HCT116 (cell line): ENCODE data around the gene EVC. TPM values are rescaled to one million over a fixed set of nuclear protein-coding genes. Genes with fewer than 3 reads are reported as not detected.

Experiments used
- ATAC-seq: fragments of 200-7000 bp; cut with Tn5 transposase; 2 replicates; pipeline ENCODE4 v1.9.1; 2020; ENCODE audit warnings: mild to moderate bottlenecking, moderate library complexity
- BruUV-seq: library from RNA; stranded (reverse); fragments of 400-500 nt; replicated peaks from 2 replicates; lab custom pipeline; 2021; lab: Mats Ljungman, UMichigan
- CTCF ChIA-PET: fragments of 300-600 bp; sonication (Branson Sonifier 250); formaldehyde crosslinking; loops from one replicate; lab custom pipeline; 2021; ENCODE audit warnings: antibody characterized with exemption; lab: Charles Lee
- POLR2A ChIA-PET: fragments of 300-600, 350-600 bp; sonication (Branson Sonifier 250); formaldehyde crosslinking; loops from one replicate; lab custom pipeline; 2021; ENCODE audit warnings: antibody characterized with exemption; lab: Charles Lee
- RAD21 ChIA-PET, 2 experiments: fragments of 300-600 bp; sonication (Branson Sonifier 250); formaldehyde crosslinking; loops; one replicate each; lab custom pipeline; 2023; ENCODE audit warnings: low total read pairs in 2 of 2; ENCODE audit not compliant: uncharacterized antibody in 2 of 2, unreplicated experiment in 2 of 2, low non-redundant PET in 1 of 2; lab: Charles Lee
- DNase-seq: peaks from one replicate; pipeline ENCODE4 v3.0.0-alpha.2; 2010; ENCODE audit warnings: low read depth, low spot score
- H2AFZ ChIP-seq: fragments of 200-600 bp; shearing (Covaris generic), sonication (generic); 2 replicates; pipeline ENCODE4 v1.6.1; 2017; ENCODE audit warnings: low read depth, mixed run types, mixed read lengths, antibody characterized with exemption, low read length; ENCODE audit not compliant: poor library complexity, severe bottlenecking
- H3K27ac ChIP-seq: 2 replicates; pipeline ENCODE4 v1.5.1; 2012; ENCODE audit warnings: low read depth, low read length
- H3K27me3 ChIP-seq: fragments of 200-600 bp; sonication (generic); 2 replicates; pipeline ENCODE4 v1.6.1; 2016; ENCODE audit warnings: mixed run types, low read length, mixed read lengths; ENCODE audit not compliant: insufficient read depth
- H3K36me3 ChIP-seq, 2 experiments: fragments of 200-500 bp in 1 of 2; fragments of 200-600 bp in 1 of 2; sonication (Bioruptor generic) in 1 of 2; sonication (generic) in 1 of 2; 2 replicates each; pipeline versions ENCODE4 v1.5.1 to v1.6.1; 2014 to 2016; ENCODE audit warnings: low read length in 2 of 2, inconsistent platforms in 1 of 2, mixed read lengths in 1 of 2, mixed run types in 1 of 2; ENCODE audit not compliant: insufficient read depth in 2 of 2, control insufficient read depth in 1 of 2
- H3K4me1 ChIP-seq, 2 experiments: fragments of 200-600 bp in 1 of 2; sonication (generic) in 1 of 2; 2 replicates each; pipeline versions ENCODE4 v1.5.1 to v1.6.1; 2012 to 2017; ENCODE audit warnings: low read length in 2 of 2, inconsistent platforms in 1 of 2, mild to moderate bottlenecking in 1 of 2, mixed read lengths in 1 of 2, mixed run types in 1 of 2, moderate library complexity in 1 of 2; ENCODE audit not compliant: insufficient read depth in 2 of 2, control insufficient read depth in 1 of 2
- H3K4me2 ChIP-seq: fragments of 200-600 bp; sonication (generic); 2 replicates; pipeline ENCODE4 v1.6.1; 2017; ENCODE audit warnings: mixed run types, low read length, mixed read lengths
- H3K4me3 ChIP-seq, 2 experiments: fragments of 200-600 bp in 1 of 2; sonication (generic) in 1 of 2; replicated peaks in 1 of 2; 2 replicates each; pipeline ENCODE4 v1.5.1; 2011 to 2016; ENCODE audit warnings: low read length in 2 of 2, control low read depth in 1 of 2, low read depth in 1 of 2, mild to moderate bottlenecking in 1 of 2, mixed read lengths in 1 of 2, mixed run types in 1 of 2
- H3K79me2 ChIP-seq: fragments of 200-600 bp; sonication (generic); 2 replicates; pipeline ENCODE4 v1.6.1; 2017; ENCODE audit warnings: mild to moderate bottlenecking, mixed run types, low read length, moderate library complexity, mixed read lengths; ENCODE audit not compliant: insufficient read depth
- H3K9ac ChIP-seq: fragments of 200-600 bp; sonication (generic); 2 replicates; pipeline ENCODE4 v1.6.1; 2016; ENCODE audit warnings: low read length, mixed read lengths
- H3K9me2 ChIP-seq: fragments of 200-600 bp; sonication (generic), shearing (Covaris generic); 2 replicates; pipeline ENCODE4 v1.6.1; 2017; ENCODE audit warnings: mixed run types, mild to moderate bottlenecking, moderate library complexity; ENCODE audit not compliant: insufficient read depth
- H3K9me3 ChIP-seq, 2 experiments: fragments of 200-500 bp in 1 of 2; fragments of 200-600 bp in 1 of 2; sonication (Bioruptor generic) in 1 of 2; sonication (generic) in 1 of 2; 2 replicates each; pipeline ENCODE4 v1.6.1; 2014 to 2017; ENCODE audit warnings: low read length in 2 of 2, mixed read lengths in 2 of 2, inconsistent platforms in 1 of 2, low read depth in 1 of 2, mild to moderate bottlenecking in 1 of 2, mixed run types in 1 of 2, moderate library complexity in 1 of 2; ENCODE audit not compliant: control insufficient read depth in 1 of 2, insufficient read depth in 1 of 2
- H4K20me1 ChIP-seq: fragments of 200-600 bp; sonication (generic), shearing (Covaris generic); 2 replicates; pipeline ENCODE4 v1.6.1; 2017; ENCODE audit warnings: mixed run types, mild to moderate bottlenecking, moderate library complexity; ENCODE audit not compliant: insufficient read depth
- ATF3 ChIP-seq: IDR thresholded peaks from 2 replicates; pipeline ENCODE4 v1.6.1; 2012
- CBX3 ChIP-seq: IDR thresholded peaks from 2 replicates; pipeline ENCODE4 v1.6.1; 2012; ENCODE audit warnings: low read depth
- EGR1 ChIP-seq: IDR thresholded peaks from 2 replicates; pipeline ENCODE4 v1.6.1; 2012; ENCODE audit warnings: low read depth
- ELF1 ChIP-seq: IDR thresholded peaks from 2 replicates; pipeline ENCODE4 v1.6.1; 2012; ENCODE audit warnings: low read depth, borderline replicate concordance
- EZH2 ChIP-seq: fragments of 200-600 bp; sonication (generic); IDR thresholded peaks from 2 replicates; pipeline ENCODE4 v1.6.1; 2017; ENCODE audit warnings: antibody characterized with exemption, mixed run types
- EZH2phosphoT487 ChIP-seq: fragments of 200-600 bp; IDR thresholded peaks from 2 replicates; pipeline ENCODE4 v1.6.1; 2018; ENCODE audit warnings: antibody characterized with exemption, borderline replicate concordance
- FOSL1 ChIP-seq: IDR thresholded peaks from 2 replicates; pipeline ENCODE4 v1.6.1; 2012; ENCODE audit warnings: low read depth
- JUND ChIP-seq: IDR thresholded peaks from 2 replicates; pipeline ENCODE4 v1.6.1; 2012
- MAX ChIP-seq: IDR thresholded peaks from 2 replicates; pipeline ENCODE4 v1.6.1; 2012
- POLR2A ChIP-seq: IDR thresholded peaks from 2 replicates; pipeline ENCODE4 v1.7.0; 2011; ENCODE audit warnings: borderline replicate concordance; ENCODE audit not compliant: insufficient read depth, insufficient read length; ENCODE audit errors: extremely low read depth
- POLR2AphosphoS5 ChIP-seq: IDR thresholded peaks from 2 replicates; pipeline ENCODE4 v1.6.1; 2011; ENCODE audit warnings: mild to moderate bottlenecking, low read depth, low read length, moderate library complexity
- RAD21 ChIP-seq: IDR thresholded peaks from 2 replicates; pipeline ENCODE4 v1.6.1; 2012; ENCODE audit warnings: low read depth, mild to moderate bottlenecking
- SIN3A ChIP-seq: IDR thresholded peaks from 2 replicates; pipeline ENCODE4 v1.6.1; 2012; ENCODE audit warnings: low read depth
- TCF7L2 ChIP-seq: IDR thresholded peaks from 2 replicates; pipeline ENCODE4 v1.7.0; 2011; ENCODE audit warnings: borderline replicate concordance, inconsistent platforms; ENCODE audit not compliant: insufficient read depth, insufficient read length; ENCODE audit errors: extremely low read depth
- YY1 ChIP-seq: IDR thresholded peaks from 2 replicates; pipeline ENCODE4 v1.6.1; 2011; ENCODE audit warnings: low read length, low read depth, moderate library complexity, mild to moderate bottlenecking; ENCODE audit not compliant: insufficient replicate concordance; ENCODE audit errors: extremely low read depth
- ZFX ChIP-seq: fragments of 450-650 bp; IDR thresholded peaks from 2 replicates; pipeline ENCODE4 v1.6.1; 2017
- intact Hi-C: fragments of 100-400 bp; cut with micrococcal nuclease; formaldehyde crosslinking; loops from 2 replicates; pipeline ENCODE4 v1.10.0; 2022
- total RNA-seq: library from RNA; stranded (reverse); gene quantifications from one replicate; pipeline ENCODE4 v1.2.1, GENCODE V29; 2021; ENCODE audit not compliant: unreplicated experiment
- TF ChIP-seq, protein P1 (sequence below): IDR thresholded peaks from 2 replicates; pipeline ENCODE4 v1.6.1; 2012; ENCODE audit warnings: low read depth
- TF ChIP-seq, protein P2 (sequence below), 3 experiments: fragments of 200-600 bp in 1 of 3; sonication (generic) in 1 of 3; IDR thresholded peaks in 2 of 3; conservative IDR thresholded peaks in 1 of 3; 2 replicates each; pipeline ENCODE4 v1.5.1; 2012 to 2017; ENCODE audit warnings: low read depth in 2 of 3, low read length in 2 of 3, antibody characterized with exemption in 1 of 3, borderline replicate concordance in 1 of 3, control low read depth in 1 of 3, mild to moderate bottlenecking in 1 of 3, mixed read lengths in 1 of 3, mixed run types in 1 of 3, moderate library complexity in 1 of 3; ENCODE audit not compliant: insufficient read depth in 1 of 3

The EVC gene
- total RNA-seq, 1 experiment from 2014 or later, result 0.15 TPM

DNA sequence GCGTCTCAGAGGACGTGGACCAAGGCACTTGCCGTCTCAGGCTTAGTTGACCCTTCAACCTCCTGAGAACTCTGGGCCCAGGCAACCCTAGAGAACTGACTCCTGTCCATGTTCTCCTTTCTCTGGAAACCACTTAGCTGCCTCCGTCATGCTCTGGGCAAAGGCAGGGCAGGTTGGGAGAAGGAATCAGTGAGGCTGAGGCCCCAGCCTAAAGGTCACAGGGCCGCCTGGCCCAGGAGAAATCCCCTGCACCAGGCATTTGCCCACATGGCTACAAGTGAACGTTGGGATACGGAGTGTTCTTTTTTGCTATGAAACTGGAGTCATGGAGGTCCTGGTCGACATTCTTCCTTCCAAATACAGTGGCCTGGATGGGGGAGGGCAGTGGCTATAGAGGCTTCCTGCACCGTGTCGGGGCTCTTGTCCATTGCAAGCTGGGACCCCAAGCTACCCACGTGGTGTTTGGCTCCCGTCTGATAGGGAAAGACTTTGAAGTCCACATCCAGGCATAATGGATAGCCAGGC is 105.9 kb downstream of the EVC start:
- Histone ChIP-seq H4K20me1 (no peaks in the 10 kb centered on the region), H3K4me2 (no peak overlapping the region)
- CTCF ChIA-PET, result no interaction called here
- intact Hi-C loops, result loop anchor here (10.0 kb wide), 1 partner anchor 1562 kb away; no protein-coding TSS in a partner anchor
- no peak for TF ChIP-seq JUND
- TF ChIP-seq FOSL1, result no peak
- TF ChIP-seq, protein P1, sequence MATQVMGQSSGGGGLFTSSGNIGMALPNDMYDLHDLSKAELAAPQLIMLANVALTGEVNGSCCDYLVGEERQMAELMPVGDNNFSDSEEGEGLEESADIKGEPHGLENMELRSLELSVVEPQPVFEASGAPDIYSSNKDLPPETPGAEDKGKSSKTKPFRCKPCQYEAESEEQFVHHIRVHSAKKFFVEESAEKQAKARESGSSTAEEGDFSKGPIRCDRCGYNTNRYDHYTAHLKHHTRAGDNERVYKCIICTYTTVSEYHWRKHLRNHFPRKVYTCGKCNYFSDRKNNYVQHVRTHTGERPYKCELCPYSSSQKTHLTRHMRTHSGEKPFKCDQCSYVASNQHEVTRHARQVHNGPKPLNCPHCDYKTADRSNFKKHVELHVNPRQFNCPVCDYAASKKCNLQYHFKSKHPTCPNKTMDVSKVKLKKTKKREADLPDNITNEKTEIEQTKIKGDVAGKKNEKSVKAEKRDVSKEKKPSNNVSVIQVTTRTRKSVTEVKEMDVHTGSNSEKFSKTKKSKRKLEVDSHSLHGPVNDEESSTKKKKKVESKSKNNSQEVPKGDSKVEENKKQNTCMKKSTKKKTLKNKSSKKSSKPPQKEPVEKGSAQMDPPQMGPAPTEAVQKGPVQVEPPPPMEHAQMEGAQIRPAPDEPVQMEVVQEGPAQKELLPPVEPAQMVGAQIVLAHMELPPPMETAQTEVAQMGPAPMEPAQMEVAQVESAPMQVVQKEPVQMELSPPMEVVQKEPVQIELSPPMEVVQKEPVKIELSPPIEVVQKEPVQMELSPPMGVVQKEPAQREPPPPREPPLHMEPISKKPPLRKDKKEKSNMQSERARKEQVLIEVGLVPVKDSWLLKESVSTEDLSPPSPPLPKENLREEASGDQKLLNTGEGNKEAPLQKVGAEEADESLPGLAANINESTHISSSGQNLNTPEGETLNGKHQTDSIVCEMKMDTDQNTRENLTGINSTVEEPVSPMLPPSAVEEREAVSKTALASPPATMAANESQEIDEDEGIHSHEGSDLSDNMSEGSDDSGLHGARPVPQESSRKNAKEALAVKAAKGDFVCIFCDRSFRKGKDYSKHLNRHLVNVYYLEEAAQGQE, result no peak
- no peak for TF ChIP-seq SIN3A
- TF ChIP-seq EZH2phosphoT487, result no peak
- TF ChIP-seq CBX3, result no peak
- TF ChIP-seq RAD21, result no peak
- TF ChIP-seq ATF3, result no peak
- TF ChIP-seq, protein P2, sequence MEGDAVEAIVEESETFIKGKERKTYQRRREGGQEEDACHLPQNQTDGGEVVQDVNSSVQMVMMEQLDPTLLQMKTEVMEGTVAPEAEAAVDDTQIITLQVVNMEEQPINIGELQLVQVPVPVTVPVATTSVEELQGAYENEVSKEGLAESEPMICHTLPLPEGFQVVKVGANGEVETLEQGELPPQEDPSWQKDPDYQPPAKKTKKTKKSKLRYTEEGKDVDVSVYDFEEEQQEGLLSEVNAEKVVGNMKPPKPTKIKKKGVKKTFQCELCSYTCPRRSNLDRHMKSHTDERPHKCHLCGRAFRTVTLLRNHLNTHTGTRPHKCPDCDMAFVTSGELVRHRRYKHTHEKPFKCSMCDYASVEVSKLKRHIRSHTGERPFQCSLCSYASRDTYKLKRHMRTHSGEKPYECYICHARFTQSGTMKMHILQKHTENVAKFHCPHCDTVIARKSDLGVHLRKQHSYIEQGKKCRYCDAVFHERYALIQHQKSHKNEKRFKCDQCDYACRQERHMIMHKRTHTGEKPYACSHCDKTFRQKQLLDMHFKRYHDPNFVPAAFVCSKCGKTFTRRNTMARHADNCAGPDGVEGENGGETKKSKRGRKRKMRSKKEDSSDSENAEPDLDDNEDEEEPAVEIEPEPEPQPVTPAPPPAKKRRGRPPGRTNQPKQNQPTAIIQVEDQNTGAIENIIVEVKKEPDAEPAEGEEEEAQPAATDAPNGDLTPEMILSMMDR (IDR thresholded peaks at IDR 0.05 in 2 of 3, conservative IDR thresholded peaks at IDR 0.05 in 1 of 3; ENCODE audit: borderline replicate concordance in 1 of 3, insufficient read depth in 1 of 3, low read depth in 2 of 3, low read length in 2 of 3), result no peak
- TF ChIP-seq EGR1, result no peak
- no peak for TF ChIP-seq POLR2A
- TF ChIP-seq POLR2AphosphoS5, result no peak
- no peak for TF ChIP-seq MAX
- TF ChIP-seq ZFX, result no peak
- TF ChIP-seq YY1, result no peak
- TF ChIP-seq EZH2, result no peak
- no peak for TF ChIP-seq TCF7L2
- no peak for TF ChIP-seq ELF1
- TF ChIP-seq, all 23 proteins: peak for 0
- H2AFZ ChIP-seq, result no peak overlapping the region
- H3K27ac ChIP-seq, result no peak overlapping the region
- DNase-seq (no peak), ATAC-seq (no peak)
- BruUV-seq, result no TSS peak
- H3K36me3 ChIP-seq, result no peaks in the 10 kb centered on the region
- ChIA-PET POLR2A (no interaction called here), RAD21 (no interaction called here)
- H3K4me1 ChIP-seq, result peaks cover 0 to 7% of the 10 kb centered on the region in 2 experiments; a peak in 1 of 4 replicates
- H3K79me2 ChIP-seq, result no peaks in the 10 kb centered on the region
- no peak overlapping the region for H3K4me3 ChIP-seq
- no peaks in the 10 kb centered on the region for H3K9me3 ChIP-seq
- no peaks in the 10 kb centered on the region for H3K9me2 ChIP-seq
- no peak overlapping the region for H3K9ac ChIP-seq
- H3K27me3 ChIP-seq, result peaks cover 5% of the 10 kb centered on the region; the same call in 1 of the 2 replicates
